ENCODE results near the gene DOCK2.

GRCh38 chr5:169706071-169706470, 69.0 kb downstream of the DOCK2 start:
- TF ChIP-seq POLR2A (IDR thresholded peaks at IDR 0.05) (no peak), EP300 (IDR thresholded peaks at IDR 0.05) (no peak)
- TF ChIP-seq, protein P1, sequence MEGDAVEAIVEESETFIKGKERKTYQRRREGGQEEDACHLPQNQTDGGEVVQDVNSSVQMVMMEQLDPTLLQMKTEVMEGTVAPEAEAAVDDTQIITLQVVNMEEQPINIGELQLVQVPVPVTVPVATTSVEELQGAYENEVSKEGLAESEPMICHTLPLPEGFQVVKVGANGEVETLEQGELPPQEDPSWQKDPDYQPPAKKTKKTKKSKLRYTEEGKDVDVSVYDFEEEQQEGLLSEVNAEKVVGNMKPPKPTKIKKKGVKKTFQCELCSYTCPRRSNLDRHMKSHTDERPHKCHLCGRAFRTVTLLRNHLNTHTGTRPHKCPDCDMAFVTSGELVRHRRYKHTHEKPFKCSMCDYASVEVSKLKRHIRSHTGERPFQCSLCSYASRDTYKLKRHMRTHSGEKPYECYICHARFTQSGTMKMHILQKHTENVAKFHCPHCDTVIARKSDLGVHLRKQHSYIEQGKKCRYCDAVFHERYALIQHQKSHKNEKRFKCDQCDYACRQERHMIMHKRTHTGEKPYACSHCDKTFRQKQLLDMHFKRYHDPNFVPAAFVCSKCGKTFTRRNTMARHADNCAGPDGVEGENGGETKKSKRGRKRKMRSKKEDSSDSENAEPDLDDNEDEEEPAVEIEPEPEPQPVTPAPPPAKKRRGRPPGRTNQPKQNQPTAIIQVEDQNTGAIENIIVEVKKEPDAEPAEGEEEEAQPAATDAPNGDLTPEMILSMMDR (IDR thresholded peaks at IDR 0.05), result no peak

All from upper lobe of left lung (tissue), 4 donors.